Lung (tissue), 12 donors: ENCODE measurements around the gene SKAP2. TPM values are rescaled to one million over a fixed set of nuclear protein-coding genes. Genes with fewer than 3 reads are reported as not detected.
A peak's percentile ranks its signal among the peaks of the same experiment; 100 is the strongest.

ENCODE experiments used
- ATAC-seq: fragments of 200-7000 bp; cut with Tn5 transposase; one replicate; pipeline ENCODE4 v1.9.1; 2020; ENCODE audit warnings: moderate number of reproducible peaks; ENCODE audit not compliant: insufficient read depth, low FRiP score
- DNase-seq, 3 donors: peaks; one replicate each; pipeline ENCODE4 v3.0.0-alpha.2; 2013 to 2017
- H3K27ac ChIP-seq, 2 donors: one replicate each; pipeline ENCODE4 v1.5.1; 2013; ENCODE audit warnings: mild to moderate bottlenecking in 2 of 2, moderate library complexity in 2 of 2, control low read depth in 1 of 2, inconsistent platforms in 1 of 2, low read depth in 1 of 2, low read length in 1 of 2
- H3K27me3 ChIP-seq, 3 donors: one replicate each; pipeline ENCODE4 v1.5.1; 2013; ENCODE audit warnings: low read length in 2 of 3; ENCODE audit not compliant: control insufficient read depth in 3 of 3, insufficient read depth in 3 of 3
- H3K36me3 ChIP-seq, 4 donors: one replicate each; pipeline ENCODE4 v1.5.1; 2013; ENCODE audit warnings: low read length in 4 of 4, mild to moderate bottlenecking in 1 of 4, moderate library complexity in 1 of 4; ENCODE audit not compliant: control insufficient read depth in 4 of 4, insufficient read depth in 4 of 4
- H3K4me1 ChIP-seq, 5 donors: one replicate each; pipeline ENCODE4 v1.5.1; 2013; ENCODE audit warnings: low read length in 5 of 5, mild to moderate bottlenecking in 2 of 5, moderate library complexity in 1 of 5; ENCODE audit not compliant: control insufficient read depth in 5 of 5, insufficient read depth in 5 of 5
- H3K4me3 ChIP-seq: one replicate; pipeline ENCODE4 v1.5.1; 2013; ENCODE audit warnings: mild to moderate bottlenecking, control low read depth, moderate library complexity
- H3K9ac ChIP-seq, 2 donors: one replicate each; pipeline ENCODE4 v1.5.1; 2013; ENCODE audit warnings: low read length in 2 of 2, control low read depth in 1 of 2; ENCODE audit not compliant: insufficient read depth in 1 of 2
- H3K9me3 ChIP-seq, 4 donors: one replicate each; pipeline ENCODE4 v1.5.1; 2013; ENCODE audit warnings: low read length in 3 of 4, mild to moderate bottlenecking in 1 of 4, moderate library complexity in 1 of 4; ENCODE audit not compliant: control insufficient read depth in 4 of 4, insufficient read depth in 3 of 4
- WGBS, 2 donors: extraction: QIAGEN DNeasy Blood & Tissue Kit; methylation state at CpG; one replicate each; pipeline ENCODE4 v1.1.7; 2013; 5-methylcytosine and 5-hydroxymethylcytosine counted together
- polyA plus RNA-seq, 2 donors: library from polyadenylated mRNA; stranded (reverse); fragments of 200-250 nt; gene quantifications; one replicate each; pipeline ENCODE4 v1.2.1, GENCODE V29; 2013
- total RNA-seq, 2 donors: library from RNA; depleted of rRNA in 1 of 2; stranded (reverse); fragments of >200 nt in 1 of 2; gene quantifications; one replicate each; pipeline ENCODE4 v1.2.1, GENCODE V29; 2014 to 2021
- TF ChIP-seq, protein P1 (sequence below): IDR thresholded peaks from 2 replicates; pipeline ENCODE4 v1.5.1; 2012; ENCODE audit warnings: mild to moderate bottlenecking; ENCODE audit errors: control extremely low read depth, extremely low read depth
- donor health status: control.
- donor health status: control.
- donor health status: Bipolar disorder and iron deficiency.
- donor health status: healthy.
- donor health status: DM: yes; HTN: yes; CAD: no.

SKAP2 gene
- total and polyA plus RNA-seq, 4 donors, result 9.2 to 40.1 (median 35.8) TPM

DNA sequence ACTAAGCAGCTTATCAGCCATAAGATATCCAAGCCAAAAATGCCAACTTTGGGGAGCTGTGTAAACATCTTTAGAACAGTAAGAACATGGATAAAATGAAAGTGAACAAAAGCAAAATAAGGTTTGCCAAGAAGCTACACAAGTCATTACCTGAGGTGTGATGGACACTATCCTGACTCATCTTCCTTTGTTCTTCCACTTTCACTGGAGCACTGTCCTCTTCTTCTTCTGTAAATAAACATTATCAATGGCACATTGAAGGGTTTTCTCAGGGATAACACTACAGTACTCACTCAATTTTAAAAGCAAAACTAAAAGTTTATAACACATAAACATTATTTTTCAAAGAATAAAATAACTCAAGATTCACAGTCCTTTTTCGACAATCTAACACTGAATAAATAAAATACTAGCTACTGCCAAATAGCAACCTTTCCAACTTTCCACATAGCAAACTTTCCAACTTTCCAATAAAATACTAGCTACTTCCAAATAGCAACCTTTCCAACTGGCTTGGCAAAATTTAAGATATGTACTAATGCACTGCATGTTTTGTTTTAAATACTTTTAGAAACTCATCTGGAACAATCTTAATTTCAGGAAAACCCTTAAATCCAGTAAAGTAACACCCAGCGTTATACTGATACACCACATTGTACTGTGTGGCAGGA lies 174.1 kb downstream of the SKAP2 start:
- Histone ChIP-seq H3K27me3 (peaks cover 0 to 9% (median 3%) of the 10 kb centered on the region in 3 donors), H3K9ac (no peak overlapping the region), H3K4me1 (peaks cover 0 to 67% (median 18%) of the 10 kb centered on the region in 5 donors), H3K9me3 (no peaks in the 10 kb centered on the region), H3K4me3 (no peak overlapping the region), H3K27ac (no peak overlapping the region), H3K36me3 (no peaks in the 10 kb centered on the region)
- TF ChIP-seq, protein P1, sequence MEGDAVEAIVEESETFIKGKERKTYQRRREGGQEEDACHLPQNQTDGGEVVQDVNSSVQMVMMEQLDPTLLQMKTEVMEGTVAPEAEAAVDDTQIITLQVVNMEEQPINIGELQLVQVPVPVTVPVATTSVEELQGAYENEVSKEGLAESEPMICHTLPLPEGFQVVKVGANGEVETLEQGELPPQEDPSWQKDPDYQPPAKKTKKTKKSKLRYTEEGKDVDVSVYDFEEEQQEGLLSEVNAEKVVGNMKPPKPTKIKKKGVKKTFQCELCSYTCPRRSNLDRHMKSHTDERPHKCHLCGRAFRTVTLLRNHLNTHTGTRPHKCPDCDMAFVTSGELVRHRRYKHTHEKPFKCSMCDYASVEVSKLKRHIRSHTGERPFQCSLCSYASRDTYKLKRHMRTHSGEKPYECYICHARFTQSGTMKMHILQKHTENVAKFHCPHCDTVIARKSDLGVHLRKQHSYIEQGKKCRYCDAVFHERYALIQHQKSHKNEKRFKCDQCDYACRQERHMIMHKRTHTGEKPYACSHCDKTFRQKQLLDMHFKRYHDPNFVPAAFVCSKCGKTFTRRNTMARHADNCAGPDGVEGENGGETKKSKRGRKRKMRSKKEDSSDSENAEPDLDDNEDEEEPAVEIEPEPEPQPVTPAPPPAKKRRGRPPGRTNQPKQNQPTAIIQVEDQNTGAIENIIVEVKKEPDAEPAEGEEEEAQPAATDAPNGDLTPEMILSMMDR, result no peak
- ATAC-seq, result no peak
- peak in 2 of 3 donors; percentile 38 to 42 for DNase-seq
- WGBS, 2 donors, result 65 to 84% methylated on average over 2 of the region's 2 CpGs

DNA sequence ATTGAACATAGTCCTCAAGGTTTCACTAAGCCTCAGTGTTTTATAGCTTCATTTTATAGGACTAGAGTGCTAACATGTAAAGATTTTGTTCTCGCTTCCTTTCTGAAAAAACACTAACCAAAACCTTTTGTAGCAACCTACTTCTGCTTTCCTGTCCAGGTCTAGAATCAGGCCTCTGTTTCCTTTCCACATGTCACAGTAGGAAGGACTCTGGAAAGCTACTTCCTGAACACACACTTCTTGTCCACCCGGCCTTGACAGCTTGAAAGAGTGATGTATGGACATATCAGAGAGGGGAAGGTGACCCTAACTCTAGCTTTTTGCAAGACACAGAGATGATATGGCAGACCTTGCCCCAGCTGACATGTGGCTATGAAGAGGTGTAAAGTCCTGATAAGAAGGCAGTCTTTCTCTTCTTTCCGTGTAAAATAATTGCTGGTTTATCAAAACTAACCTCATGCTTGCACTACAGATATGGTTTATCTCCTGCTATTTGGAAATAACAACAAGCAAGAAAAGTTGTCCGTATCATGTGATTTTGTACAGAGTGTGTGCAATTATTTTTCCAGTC lies 175.4 kb downstream of the SKAP2 start:
- Histone ChIP-seq H3K9me3 (no peaks in the 10 kb centered on the region), H3K27ac (peak overlapping the region in 1 of 2 donors; percentile 32), H3K9ac (no peak overlapping the region), H3K36me3 (no peaks in the 10 kb centered on the region), H3K4me1 (peaks cover 0 to 74% (median 18%) of the 10 kb centered on the region in 5 donors), H3K4me3 (no peak overlapping the region), H3K27me3 (peaks cover 0 to 8% (median 3%) of the 10 kb centered on the region in 3 donors)
- ATAC-seq (no peak), DNase-seq (peak in 2 of 3 donors; percentile 58 to 62)
- 17 to 48% methylated on average over 4 of the region's 4 CpGs for WGBS, 2 donors
- TF ChIP-seq, protein P1, result no peak

DNA sequence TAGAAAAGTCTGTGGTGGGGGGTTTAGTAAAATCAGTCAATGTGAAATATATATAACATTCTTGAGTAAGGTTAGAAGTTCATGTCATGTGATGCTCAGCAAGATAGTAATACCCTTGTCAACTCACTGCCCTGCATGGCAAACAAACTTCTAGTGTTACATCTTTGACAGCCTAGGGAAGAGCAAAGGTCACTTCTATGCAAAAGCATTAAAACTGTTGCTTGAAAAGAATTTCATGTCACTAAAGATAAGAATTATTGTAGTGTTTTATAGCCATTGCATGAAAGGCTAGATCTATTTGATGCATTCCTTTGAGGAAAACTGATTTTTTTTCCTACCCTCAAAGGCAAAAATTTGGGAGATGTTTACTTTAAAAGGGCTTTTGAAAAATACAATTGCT lies 176.0 kb downstream of the SKAP2 start:
- ATAC-seq (no peak), DNase-seq (peak in 1 of 3 donors; percentile 60)
- Histone ChIP-seq H3K36me3 (no peaks in the 10 kb centered on the region), H3K27ac (no peak overlapping the region), H3K9me3 (no peaks in the 10 kb centered on the region), H3K4me1 (peaks cover 0 to 76% (median 18%) of the 10 kb centered on the region in 5 donors), H3K9ac (no peak overlapping the region), H3K4me3 (no peak overlapping the region), H3K27me3 (peaks cover 0 to 10% (median 3%) of the 10 kb centered on the region in 3 donors)
- TF ChIP-seq, protein P1, result no peak
